ENCODE data around the gene GAL.

GRCh38 chr11:68693484-68693882, 9.1 kb downstream of the GAL start:
- TF ChIP-seq CEBPB (IDR thresholded peaks at IDR 0.05) = no peak
- TF ChIP-seq EP300 (IDR thresholded peaks at IDR 0.05; ENCODE audit: borderline replicate concordance) = no peak
